ENCODE measurements around the gene SYDE1. TPM values are rescaled to one million over a fixed set of nuclear protein-coding genes. Genes with fewer than 3 reads are reported as not detected.
A peak's percentile ranks its signal among the peaks of the same experiment; 100 is the strongest.

Gene SYDE1
- total and polyA plus RNA-seq, 10 of the 15 experiments (the other 5 are each of a cell fraction or from before 2014, with no cell fraction given) = not detected

- TF ChIP-seq CHD1 (IDR thresholded peaks at IDR 0.05; ENCODE audit: low read depth, low read length) = no peak
- peak; percentile 35; the same call in 1 of the 2 replicates for TF ChIP-seq PAX5 (IDR thresholded peaks at IDR 0.05; ENCODE audit: borderline replicate concordance, low read depth, low read length)
- TF ChIP-seq RELB (IDR thresholded peaks at IDR 0.05; ENCODE audit: low read depth) = peak; percentile 61
- TF ChIP-seq RBBP5 (conservative IDR thresholded peaks at IDR 0.05) = no peak
- peak; percentile 61; the same call in 2 of the 3 replicates for TF ChIP-seq POU2F2 (IDR thresholded peaks at IDR 0.05; ENCODE audit: borderline replicate concordance, low read depth, low read length)
- TF ChIP-seq SMAD1 (IDR thresholded peaks at IDR 0.05; ENCODE audit: low read depth, partially characterized antibody) = peak; percentile 16
- no peak for TF ChIP-seq FOS (IDR thresholded peaks at IDR 0.05; ENCODE audit: borderline replicate concordance, extremely low read depth, insufficient read length)
- peak; percentile 66 for TF ChIP-seq CREM (IDR thresholded peaks at IDR 0.05; ENCODE audit: low read depth)
- no peak for TF ChIP-seq FOXM1 (IDR thresholded peaks at IDR 0.05; ENCODE audit: low read depth, low read length)
- no peak for TF ChIP-seq PAX8 (IDR thresholded peaks at IDR 0.05)
- TF ChIP-seq HCFC1 (IDR thresholded peaks at IDR 0.05; ENCODE audit: low read length) = peak; percentile 53; the same call in 1 of the 2 replicates
- TF ChIP-seq SPI1 (IDR thresholded peaks at IDR 0.05; ENCODE audit: borderline replicate concordance, insufficient read depth, low read depth, low read length) = no peak
- TF ChIP-seq EGR1 (IDR thresholded peaks at IDR 0.05; ENCODE audit: borderline replicate concordance in 1 of 2, low read depth in 2 of 2, low read length in 2 of 2) = peak in 1 of 2 experiments; percentile 63; a peak in 2 of 3 replicates
- TF ChIP-seq ZSCAN29 (IDR thresholded peaks at IDR 0.05) = no peak
- peak; percentile 78 for TF ChIP-seq SMARCA5 (IDR thresholded peaks at IDR 0.05)
- peak; percentile 89; the same call in 1 of the 2 replicates for TF ChIP-seq BACH1 (IDR thresholded peaks at IDR 0.05; ENCODE audit: borderline replicate concordance)
- no peak; the same call in 1 of the 2 replicates for TF ChIP-seq FOXK2 (IDR thresholded peaks at IDR 0.05)
- no peak for TF ChIP-seq SRF (IDR thresholded peaks at IDR 0.05; ENCODE audit: low read depth in 2 of 2, low read length in 2 of 2)
- TF ChIP-seq, protein P1, sequence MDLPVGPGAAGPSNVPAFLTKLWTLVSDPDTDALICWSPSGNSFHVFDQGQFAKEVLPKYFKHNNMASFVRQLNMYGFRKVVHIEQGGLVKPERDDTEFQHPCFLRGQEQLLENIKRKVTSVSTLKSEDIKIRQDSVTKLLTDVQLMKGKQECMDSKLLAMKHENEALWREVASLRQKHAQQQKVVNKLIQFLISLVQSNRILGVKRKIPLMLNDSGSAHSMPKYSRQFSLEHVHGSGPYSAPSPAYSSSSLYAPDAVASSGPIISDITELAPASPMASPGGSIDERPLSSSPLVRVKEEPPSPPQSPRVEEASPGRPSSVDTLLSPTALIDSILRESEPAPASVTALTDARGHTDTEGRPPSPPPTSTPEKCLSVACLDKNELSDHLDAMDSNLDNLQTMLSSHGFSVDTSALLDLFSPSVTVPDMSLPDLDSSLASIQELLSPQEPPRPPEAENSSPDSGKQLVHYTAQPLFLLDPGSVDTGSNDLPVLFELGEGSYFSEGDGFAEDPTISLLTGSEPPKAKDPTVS (IDR thresholded peaks at IDR 0.05; ENCODE audit: low read depth, low read length) = no peak
- TF ChIP-seq NFXL1 (IDR thresholded peaks at IDR 0.05; ENCODE audit: borderline replicate concordance) = no peak
- TF ChIP-seq SMAD5 (IDR thresholded peaks at IDR 0.05; ENCODE audit: low read depth) = no peak
- peak; percentile 79 for TF ChIP-seq MYC (IDR thresholded peaks at IDR 0.05; ENCODE audit: insufficient read depth, insufficient read length, insufficient replicate concordance, low read length, severe bottlenecking)
- no peak for TF ChIP-seq KLF5 (IDR thresholded peaks at IDR 0.05; ENCODE audit: partially characterized antibody)
- TF ChIP-seq CEBPZ (IDR thresholded peaks at IDR 0.05; ENCODE audit: low read depth, low read length) = no peak
- no peak for TF ChIP-seq KAT2A (conservative IDR thresholded peaks at IDR 0.05; ENCODE audit: control insufficient read depth, low read depth, low read length)
Measured at GRCh38 chr19:15125232-15126067, 18.2 kb downstream of the SYDE1 start (continued).
